ENCODE results near the gene TAS2R43. TPM values are rescaled to one million over a fixed set of nuclear protein-coding genes. Genes with fewer than 3 reads are reported as not detected.
"Not testable (repeated sequence)": the region's sequence is repeated elsewhere in the genome, so short reads cannot be mapped to it uniquely, and the experiment has no call there.

TAS2R43 gene
- total RNA-seq, 1 experiment from 2014 or later = not detected

- not testable (repeated sequence) for DNase-seq (ENCODE audit: extremely low read depth, low read depth)
Measured at GRCh38 chr12:11062194-11062593, 29.9 kb downstream of the TAS2R43 start, which contains the start of gene TAS2R46. Gene TAS2R46, minus strand, starts transcription at chr12:11062294. Its CDS starts 0 bp downstream, at chr12:11062294.

- DNase-seq (ENCODE audit: extremely low read depth, low read depth) = no peak
Measured at GRCh38 chr12:11059784-11060183, 32.3 kb downstream of the TAS2R43 start.

- no peak for DNase-seq (ENCODE audit: extremely low read depth, low read depth)
Measured at GRCh38 chr12:11059041-11059440, 33.1 kb downstream of the TAS2R43 start.

GRCh38 chr12:11055306-11055705, 36.8 kb downstream of the TAS2R43 start:
- DNase-seq (ENCODE audit: extremely low read depth, low read depth) = no peak

- DNase-seq (ENCODE audit: extremely low read depth, low read depth) = not testable (repeated sequence)
Measured at GRCh38 chr12:11049806-11050531, 42.1 kb downstream of the TAS2R43 start.

- not testable (repeated sequence) for DNase-seq (ENCODE audit: extremely low read depth, low read depth)
Measured at GRCh38 chr12:11041366-11041765, 50.7 kb downstream of the TAS2R43 start.

Small RNA genes within 50 kb of the gene (small RNA-seq; reads per million reads assigned to genes)
- gene AC018630.1 = 0 reads per million in 2 experiments

Other genes with a start within 250 kb of the TAS2R43 start
- 2.2 and 4.5 TPM in 2 replicates for gene PRR4, start 242.8 kb downstream of the TAS2R43 start, total RNA-seq (2014; rRNA removed; shearing (Covaris generic))
- 4.0 and 5.0 TPM in 2 replicates for gene PRH1, start 208.1 kb downstream of the TAS2R43 start, total RNA-seq (2014; rRNA removed; shearing (Covaris generic))
- 0.35 and 0.87 TPM in 2 replicates for gene TAS2R13, start 182.8 kb downstream of the TAS2R43 start, total RNA-seq (2014; rRNA removed; shearing (Covaris generic))
- not detected in 2 replicates for gene PRH2, start 163.1 kb downstream of the TAS2R43 start, total RNA-seq (2014; rRNA removed; shearing (Covaris generic))
- gene TAS2R14, start 153.1 kb downstream of the TAS2R43 start, total RNA-seq (2014; rRNA removed; shearing (Covaris generic)) = 1.5 and 2.0 TPM in 2 replicates
- gene TAS2R50, start 105.4 kb downstream of the TAS2R43 start, total RNA-seq (2014; rRNA removed; shearing (Covaris generic)) = 0.43 and 1.9 TPM in 2 replicates
- gene TAS2R20, start 94.0 kb downstream of the TAS2R43 start, total RNA-seq (2014; rRNA removed; shearing (Covaris generic)) = 0.84 and 1.8 TPM in 2 replicates
- 1.8 and 1.9 TPM in 2 replicates for gene TAS2R19, start 69.7 kb downstream of the TAS2R43 start, total RNA-seq (2014; rRNA removed; shearing (Covaris generic))
- gene TAS2R31, start 60.9 kb downstream of the TAS2R43 start, total RNA-seq (2014; rRNA removed; shearing (Covaris generic)) = 1.7 and 2.7 TPM in 2 replicates
- gene TAS2R46, start 30.0 kb downstream of the TAS2R43 start, total RNA-seq (2014; rRNA removed; shearing (Covaris generic)) = 0.49 and 1.6 TPM in 2 replicates
- 1.4 and 1.8 TPM in 2 replicates for gene TAS2R30, start 42.3 kb upstream of the TAS2R43 start, total RNA-seq (2014; rRNA removed; shearing (Covaris generic))
- gene SMIM10L1, start 78.9 kb upstream of the TAS2R43 start, total RNA-seq (2014; rRNA removed; shearing (Covaris generic)) = 9.3 and 9.7 TPM in 2 replicates
- gene TAS2R42, start 94.6 kb upstream of the TAS2R43 start, total RNA-seq (2014; rRNA removed; shearing (Covaris generic)) = not detected in 2 replicates
- gene PRB3, start 177.4 kb upstream of the TAS2R43 start, total RNA-seq (2014; rRNA removed; shearing (Covaris generic)) = not detected in 2 replicates
- gene PRB4, start 218.1 kb upstream of the TAS2R43 start, total RNA-seq (2014; rRNA removed; shearing (Covaris generic)) = not detected in 2 replicates

Data from NCI-H460 (cell line).